AG04449 (cell line): ENCODE measurements around the gene PCCA.

Experiments used
- CTCF ChIA-PET: fragments of 350-600 bp; formaldehyde crosslinking; extraction: SDS; loops from one replicate; lab custom pipeline; 2021; ENCODE audit warnings: antibody characterized with exemption; lab: Yijun Ruan, JAX
- POLR2A ChIA-PET: fragments of 400-600, 350-600 bp; formaldehyde crosslinking; extraction: SDS; loops from one replicate; lab custom pipeline; 2020; ENCODE audit warnings: antibody characterized with exemption, inconsistent platforms; lab: Yijun Ruan, JAX
- DNase-seq: peaks from one replicate; pipeline ENCODE4 v3.0.0-alpha.2; 2010; ENCODE audit warnings: low read depth, low spot score
- H3K4me3 ChIP-seq: 2 replicates; pipeline ENCODE4 v1.5.1; 2011; ENCODE audit warnings: low read depth, mild to moderate bottlenecking, control low read depth, low read length
- CTCF ChIP-seq: IDR thresholded peaks from one replicate; pipeline ENCODE4 v1.5.1; 2011; ENCODE audit warnings: mild to moderate bottlenecking, moderate library complexity, low read length, control low read depth, inconsistent platforms; ENCODE audit not compliant: insufficient read depth; ENCODE audit errors: missing control alignments

PCCA gene

DNA sequence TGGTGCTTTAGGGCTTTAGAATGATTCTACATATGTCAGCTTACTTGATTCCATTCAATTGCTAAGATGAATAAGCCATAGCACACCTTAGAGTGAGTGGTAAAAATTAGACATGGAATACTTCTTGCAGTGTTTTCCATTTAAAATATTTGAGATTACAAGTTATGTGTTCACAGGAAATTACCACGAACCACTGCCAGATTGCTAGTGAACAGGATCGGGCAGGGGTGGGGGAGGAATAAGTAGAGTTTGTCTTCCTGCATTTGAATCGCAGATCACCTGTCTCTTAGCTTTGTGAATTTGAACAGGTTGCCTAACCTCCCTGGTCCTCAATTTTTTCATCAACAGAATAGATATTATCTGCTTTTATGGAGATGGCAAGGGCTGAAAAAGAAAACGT lies 375.1 kb downstream of the PCCA start:
- ChIA-PET POLR2A (no interaction called here), CTCF (no interaction called here)
- DNase-seq: no peak
- no peak overlapping the region for H3K4me3 ChIP-seq
- TF ChIP-seq CTCF: no peak

- DNase-seq: no peak
- H3K4me3 ChIP-seq: no peak overlapping the region
- POLR2A ChIA-PET: no interaction called here
- CTCF ChIA-PET: no interaction called here
- TF ChIP-seq CTCF: no peak
Observed at GRCh38 chr13:100465558-100465957, 376.7 kb downstream of the PCCA start.

DNA sequence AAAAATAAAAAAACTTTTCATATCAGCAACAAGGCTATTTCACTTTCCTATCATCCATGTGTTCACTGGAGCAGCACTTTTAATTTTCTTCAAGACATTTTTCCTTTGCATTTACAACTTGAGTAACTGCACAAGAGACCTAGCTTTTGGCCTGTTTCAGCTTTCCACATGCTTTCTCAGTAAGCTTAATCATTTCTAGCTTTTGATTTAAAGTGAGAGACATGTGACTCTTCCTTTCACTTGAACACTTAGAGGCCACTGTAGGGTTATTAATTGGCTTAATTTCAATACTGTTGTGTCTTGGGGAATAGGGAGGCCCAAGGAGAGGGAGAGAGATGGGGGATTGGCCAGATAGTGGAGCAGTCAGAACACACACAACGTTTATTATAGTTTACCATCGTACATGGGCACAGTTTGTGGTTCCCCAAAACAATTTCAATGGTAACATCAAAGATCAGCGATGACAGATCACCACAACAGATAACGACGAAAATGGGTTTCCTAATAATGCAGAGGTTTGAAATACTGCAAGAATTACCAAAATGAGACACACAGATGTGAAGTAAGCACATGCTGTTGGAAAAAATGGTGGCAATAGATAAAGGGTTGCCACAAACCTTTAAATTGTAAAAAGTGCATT lies 382.1 kb downstream of the PCCA start:
- no peak overlapping the region for H3K4me3 ChIP-seq
- ChIA-PET CTCF (no interaction called here), POLR2A (no interaction called here)
- DNase-seq: no peak
- no peak for TF ChIP-seq CTCF

GRCh38 chr13:100473087-100473486 lies 384.2 kb downstream of the PCCA start:
- no peak for DNase-seq
- H3K4me3 ChIP-seq: no peak overlapping the region
- CTCF ChIA-PET: no interaction called here
- POLR2A ChIA-PET: no interaction called here
- no peak for TF ChIP-seq CTCF

DNA sequence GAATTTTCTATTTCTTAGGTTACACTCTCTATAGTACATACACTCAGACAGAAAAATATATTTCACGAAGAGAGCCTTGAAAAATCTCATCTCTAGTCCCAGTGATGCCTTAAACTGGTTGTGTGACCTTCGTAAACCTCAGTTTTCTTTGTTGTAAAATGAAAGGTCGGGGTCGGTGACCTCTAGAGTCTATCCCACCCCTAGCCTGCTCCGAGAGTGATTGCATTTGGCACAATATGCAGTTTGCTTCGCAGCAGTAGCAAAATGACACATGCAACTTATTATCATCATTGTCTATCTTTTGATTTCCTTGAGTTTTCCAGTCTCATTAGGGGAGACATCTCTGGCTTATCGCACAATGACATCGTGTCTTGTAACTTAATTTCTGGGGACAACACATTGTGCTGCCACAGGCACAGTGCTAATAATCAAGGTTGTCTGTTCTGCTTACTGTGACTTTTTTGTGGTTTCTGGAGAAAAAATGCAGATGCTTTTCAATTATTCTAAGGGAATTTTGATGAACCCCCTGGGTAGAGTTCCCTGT lies 384.7 kb downstream of the PCCA start:
- DNase-seq: no peak
- H3K4me3 ChIP-seq: no peak overlapping the region
- CTCF ChIA-PET: interaction anchor here (1.7 kb wide), 1 partner anchor 41 kb away, joined by 3 read pairs; no protein-coding TSS in a partner anchor
- no peak for TF ChIP-seq CTCF
- POLR2A ChIA-PET: no interaction called here

GRCh38 chr13:100476963-100477362 lies 388.1 kb downstream of the PCCA start:
- no peak overlapping the region for H3K4me3 ChIP-seq
- ChIA-PET CTCF (no interaction called here), POLR2A (no interaction called here)
- no peak for TF ChIP-seq CTCF
- DNase-seq: no peak
